Measurements from ENCODE around the gene DNMT3A.

GRCh38 chr2:25338401-25338800 lies 3.3 kb downstream of the DNMT3A start:
- TF ChIP-seq POLR2AphosphoS5 (IDR thresholded peaks at IDR 0.05; ENCODE audit: borderline replicate concordance, low read depth, low read length) (no peak), EZH2 (IDR thresholded peaks at IDR 0.05) (no peak)
